ENCODE measurements around the gene NSUN7.
A peak's percentile ranks its signal among the peaks of the same experiment; 100 is the strongest.
"Not testable (repeated sequence)": the region's sequence is repeated elsewhere in the genome, so short reads cannot be mapped to it uniquely, and the experiment has no call there.

NSUN7 gene

GRCh38 chr4:40749717-40750460 is at the start of gene NSUN7:
NSUN7 (plus strand) TSS chr4:40749955; CDS start chr4:40750694, 739 bp downstream.
- DNase-seq (ENCODE audit: low read depth in 2 of 3, low spot score in 2 of 3): peak in 1 of 3 experiments; percentile 9

GRCh38 chr4:40702137-40702799 is 47.5 kb upstream of the NSUN7 start:
- no peak for DNase-seq (ENCODE audit: low read depth in 2 of 3, low spot score in 2 of 3)

GRCh38 chr4:40702800-40703151 is 47.0 kb upstream of the NSUN7 start:
- peak in 1 of 3 experiments; percentile 13 for DNase-seq (ENCODE audit: low read depth in 2 of 3, low spot score in 2 of 3)

- DNase-seq (ENCODE audit: low read depth in 2 of 3, low spot score in 2 of 3): no peak
These were observed 45.7 kb upstream of the NSUN7 start for GRCh38 chr4:40704073-40704472.

- DNase-seq (ENCODE audit: low read depth in 2 of 3, low spot score in 2 of 3): no peak
These were observed 39.1 kb upstream of the NSUN7 start for GRCh38 chr4:40710484-40711254.

GRCh38 chr4:40713001-40713400 is 36.8 kb upstream of the NSUN7 start:
- not testable (repeated sequence) for DNase-seq (ENCODE audit: low read depth in 2 of 3, low spot score in 2 of 3)

GRCh38 chr4:40713798-40714197 is 36.0 kb upstream of the NSUN7 start:
- DNase-seq (ENCODE audit: low read depth in 2 of 3, low spot score in 2 of 3): no peak

GRCh38 chr4:40718586-40718985 is 31.2 kb upstream of the NSUN7 start:
- DNase-seq (ENCODE audit: low read depth in 2 of 3, low spot score in 2 of 3): no peak

- no peak for DNase-seq (ENCODE audit: low read depth in 2 of 3, low spot score in 2 of 3)
These were observed 30.6 kb upstream of the NSUN7 start for GRCh38 chr4:40719008-40719623.

- no peak for DNase-seq (ENCODE audit: low read depth in 2 of 3, low spot score in 2 of 3)
These were observed 29.4 kb upstream of the NSUN7 start for GRCh38 chr4:40720351-40720750.

- DNase-seq (ENCODE audit: low read depth in 2 of 3, low spot score in 2 of 3): no peak
These were observed 28.8 kb upstream of the NSUN7 start for GRCh38 chr4:40720916-40721315.

- no peak for DNase-seq (ENCODE audit: low read depth in 2 of 3, low spot score in 2 of 3)
These were observed 28.0 kb upstream of the NSUN7 start for GRCh38 chr4:40721730-40722171.

- DNase-seq (ENCODE audit: low read depth in 2 of 3, low spot score in 2 of 3): no peak
These were observed 27.1 kb upstream of the NSUN7 start for GRCh38 chr4:40722576-40723161.

GRCh38 chr4:40723728-40724127 is 26.0 kb upstream of the NSUN7 start:
- DNase-seq (ENCODE audit: low read depth in 2 of 3, low spot score in 2 of 3): no peak

GRCh38 chr4:40728333-40728732 is 21.4 kb upstream of the NSUN7 start:
- no peak for DNase-seq (ENCODE audit: low read depth in 2 of 3, low spot score in 2 of 3)

- no peak for DNase-seq (ENCODE audit: low read depth in 2 of 3, low spot score in 2 of 3)
These were observed 20.2 kb upstream of the NSUN7 start for GRCh38 chr4:40729555-40729954.

GRCh38 chr4:40730091-40730679 is 19.6 kb upstream of the NSUN7 start:
- no peak for DNase-seq (ENCODE audit: low read depth in 2 of 3, low spot score in 2 of 3)

- DNase-seq (ENCODE audit: low read depth in 2 of 3, low spot score in 2 of 3): no peak
These were observed 18.4 kb upstream of the NSUN7 start for GRCh38 chr4:40731361-40731760.

GRCh38 chr4:40731792-40732245 is 17.9 kb upstream of the NSUN7 start:
- DNase-seq (ENCODE audit: low read depth in 2 of 3, low spot score in 2 of 3): no peak

GRCh38 chr4:40733752-40734151 is 16.0 kb upstream of the NSUN7 start:
- DNase-seq (ENCODE audit: low read depth in 2 of 3, low spot score in 2 of 3): no peak

GRCh38 chr4:40734497-40734896 is 15.3 kb upstream of the NSUN7 start:
- DNase-seq (ENCODE audit: low read depth in 2 of 3, low spot score in 2 of 3): no peak

Data from activated CD8-positive, alpha-beta memory T cell treated with anti-CD3 and anti-CD28 coated beads for 48 hours (primary cell).